Coronary artery (tissue), 2 donors: ENCODE data around the gene MAMDC4.

Experiments used
- DNase-seq: peaks from one replicate; pipeline ENCODE4 v3.0.0-alpha.2; 2017; ENCODE audit warnings: low spot score
- H3K27ac ChIP-seq, 2 donors: fragments of 200-600 bp; sonication (generic); one replicate each; pipeline ENCODE4 v1.5.1; 2016 to 2019
- H3K4me3 ChIP-seq: fragments of 200-600 bp; sonication (generic); 2 replicates; pipeline ENCODE4 v1.5.1; 2016; ENCODE audit warnings: mild to moderate bottlenecking, moderate library complexity
- TF ChIP-seq, protein P1 (sequence below): fragments of 200-600 bp; sonication (generic); IDR thresholded peaks from one replicate; pipeline ENCODE4 v1.5.1; 2019; ENCODE audit warnings: antibody characterized with exemption

Gene MAMDC4

DNA sequence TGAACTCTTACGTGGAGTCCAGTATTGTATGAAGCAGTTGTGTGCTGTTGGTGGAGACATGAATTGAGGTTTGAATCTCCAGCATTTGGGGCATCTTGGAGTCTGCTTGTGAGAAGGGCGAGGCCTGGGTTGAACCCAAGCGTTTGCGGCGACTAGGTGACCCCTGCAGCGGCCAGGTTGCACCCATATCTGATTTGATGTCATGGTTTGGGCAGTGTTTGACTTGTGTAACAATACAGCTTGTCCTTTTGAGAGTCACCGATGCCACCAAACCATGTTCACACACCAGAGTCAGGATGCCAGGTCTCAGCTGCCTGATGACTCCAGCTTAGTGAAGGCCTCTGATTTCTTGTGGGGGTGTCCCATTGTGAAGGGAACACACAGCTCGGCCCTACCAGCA, 36.3 kb downstream of the MAMDC4 start:
- H3K4me3 ChIP-seq = no peak overlapping the region
- DNase-seq = no peak
- TF ChIP-seq, protein P1, sequence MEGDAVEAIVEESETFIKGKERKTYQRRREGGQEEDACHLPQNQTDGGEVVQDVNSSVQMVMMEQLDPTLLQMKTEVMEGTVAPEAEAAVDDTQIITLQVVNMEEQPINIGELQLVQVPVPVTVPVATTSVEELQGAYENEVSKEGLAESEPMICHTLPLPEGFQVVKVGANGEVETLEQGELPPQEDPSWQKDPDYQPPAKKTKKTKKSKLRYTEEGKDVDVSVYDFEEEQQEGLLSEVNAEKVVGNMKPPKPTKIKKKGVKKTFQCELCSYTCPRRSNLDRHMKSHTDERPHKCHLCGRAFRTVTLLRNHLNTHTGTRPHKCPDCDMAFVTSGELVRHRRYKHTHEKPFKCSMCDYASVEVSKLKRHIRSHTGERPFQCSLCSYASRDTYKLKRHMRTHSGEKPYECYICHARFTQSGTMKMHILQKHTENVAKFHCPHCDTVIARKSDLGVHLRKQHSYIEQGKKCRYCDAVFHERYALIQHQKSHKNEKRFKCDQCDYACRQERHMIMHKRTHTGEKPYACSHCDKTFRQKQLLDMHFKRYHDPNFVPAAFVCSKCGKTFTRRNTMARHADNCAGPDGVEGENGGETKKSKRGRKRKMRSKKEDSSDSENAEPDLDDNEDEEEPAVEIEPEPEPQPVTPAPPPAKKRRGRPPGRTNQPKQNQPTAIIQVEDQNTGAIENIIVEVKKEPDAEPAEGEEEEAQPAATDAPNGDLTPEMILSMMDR = no peak
- no peak overlapping the region for H3K27ac ChIP-seq

DNA sequence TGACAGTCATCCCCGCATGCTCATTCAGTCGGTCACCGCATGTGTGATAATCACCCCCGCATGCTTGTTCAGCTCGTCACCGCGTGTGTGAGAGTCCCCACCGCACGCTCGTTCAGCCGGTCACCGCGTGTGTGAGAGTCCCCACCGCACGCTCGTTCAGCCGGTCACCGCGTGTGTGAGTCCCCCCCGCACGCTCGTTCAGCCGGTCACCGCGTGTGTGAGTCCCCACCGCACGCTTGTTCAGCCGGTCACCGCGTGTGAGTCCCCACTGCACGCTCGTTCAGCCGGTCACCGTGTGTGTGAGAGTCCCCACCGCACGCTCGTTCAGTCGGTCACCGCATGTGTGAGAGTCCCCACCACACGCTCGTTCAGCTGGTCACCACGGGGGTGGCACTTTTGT, 37.7 kb downstream of the MAMDC4 start:
- TF ChIP-seq, protein P1 = no peak
- Histone ChIP-seq H3K4me3 (no peak overlapping the region), H3K27ac (no peak overlapping the region)
- DNase-seq = no peak

DNA sequence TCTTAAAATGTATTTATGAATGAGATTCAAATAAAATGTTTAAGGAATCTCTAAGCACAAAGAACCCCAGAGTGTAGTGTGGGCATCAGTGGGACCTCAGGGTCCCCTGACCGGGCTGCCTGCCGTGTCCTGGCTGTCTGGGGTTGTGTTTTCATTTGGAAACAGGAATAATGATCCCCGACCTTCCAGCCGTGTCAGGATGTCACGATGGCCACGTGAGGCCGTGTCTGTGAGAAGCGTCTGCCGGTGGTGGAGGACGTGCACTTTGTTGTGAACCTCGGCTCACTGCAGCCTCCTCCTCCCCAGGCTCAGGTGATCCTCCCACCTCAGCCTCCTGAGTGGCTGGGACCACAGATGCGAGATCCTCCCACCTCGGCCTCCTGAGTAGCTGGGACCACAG, 38.5 kb downstream of the MAMDC4 start:
- Histone ChIP-seq H3K4me3 (no peak overlapping the region), H3K27ac (no peak overlapping the region)
- DNase-seq = no peak
- TF ChIP-seq, protein P1 = no peak

DNA sequence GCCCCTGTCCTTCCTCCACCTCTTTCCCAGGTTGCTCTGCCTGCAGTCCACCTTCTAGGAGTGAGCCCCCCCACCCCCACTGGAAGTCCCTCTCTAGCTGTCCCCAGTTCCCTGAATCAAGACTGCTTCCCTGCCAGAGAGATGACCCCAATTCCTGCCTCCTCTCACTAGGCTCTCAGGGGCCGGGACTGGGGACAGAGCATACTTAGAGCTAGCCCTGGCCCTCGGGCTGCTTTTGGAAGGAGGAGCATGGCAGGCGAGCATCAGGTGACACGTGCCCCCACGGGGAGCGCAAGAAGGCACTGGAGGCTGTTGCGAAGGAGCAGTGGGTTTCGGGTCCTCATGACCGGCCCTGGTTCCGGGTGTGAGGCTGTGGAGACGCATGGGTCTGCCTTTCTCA, 43.9 kb downstream of the MAMDC4 start:
- no peak for DNase-seq
- Histone ChIP-seq H3K4me3 (no peak overlapping the region), H3K27ac (no peak overlapping the region)
- TF ChIP-seq, protein P1 = no peak

DNA sequence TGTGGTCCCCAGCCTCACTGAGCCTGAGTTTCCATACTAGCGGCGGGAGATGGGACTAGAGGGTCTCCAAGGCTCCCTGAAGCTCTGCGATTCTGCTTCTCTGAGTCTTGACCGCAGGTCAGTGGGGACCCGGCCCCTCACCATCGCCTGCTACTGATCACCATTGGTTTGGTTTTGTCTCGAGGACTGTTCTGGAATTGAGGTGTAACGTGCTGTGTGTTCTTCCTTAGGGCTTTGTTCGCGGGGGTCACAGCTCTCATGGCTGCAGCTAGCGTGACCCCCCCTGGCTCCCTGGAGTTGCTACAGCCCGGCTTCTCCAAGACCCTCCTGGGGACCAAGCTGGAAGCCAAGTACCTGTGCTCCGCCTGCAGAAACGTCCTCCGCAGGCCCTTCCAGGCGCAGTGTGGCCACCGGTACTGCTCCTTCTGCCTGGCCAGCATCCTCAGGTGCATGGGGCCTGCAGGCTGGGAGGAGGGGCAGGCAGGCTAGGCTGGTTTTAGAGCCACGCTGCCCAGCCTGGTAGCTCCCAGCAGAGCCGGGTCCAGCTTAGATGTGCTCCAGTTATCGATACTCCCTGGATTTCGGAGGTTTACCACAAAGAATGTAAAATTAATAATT, 46.4 kb downstream of the MAMDC4 start:
- no peak overlapping the region for H3K4me3 ChIP-seq
- no peak for DNase-seq
- TF ChIP-seq, protein P1 = no peak
- no peak overlapping the region for H3K27ac ChIP-seq

DNA sequence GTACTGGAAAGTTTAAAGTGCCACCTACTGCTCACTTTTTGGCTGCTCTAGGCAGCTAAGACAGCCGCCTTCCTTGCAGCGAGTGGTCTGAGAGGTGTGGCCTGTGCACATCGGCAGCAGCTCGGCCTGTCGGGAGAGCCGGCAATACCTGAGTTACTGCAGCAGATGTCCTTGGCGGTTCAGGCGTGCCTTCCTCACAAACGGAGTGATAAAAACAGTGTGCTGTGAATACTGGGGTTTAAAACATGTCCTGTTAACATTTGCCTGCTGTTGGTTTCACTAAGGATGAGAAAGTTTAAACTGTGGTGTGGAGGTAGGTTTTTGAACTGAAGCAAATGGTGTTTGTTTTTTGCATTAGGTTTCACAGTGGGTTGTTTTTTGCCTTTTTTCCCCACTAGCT, 47.0 kb downstream of the MAMDC4 start:
- no peak for DNase-seq
- H3K27ac ChIP-seq = no peak overlapping the region
- H3K4me3 ChIP-seq = no peak overlapping the region
- TF ChIP-seq, protein P1 = no peak

DNA sequence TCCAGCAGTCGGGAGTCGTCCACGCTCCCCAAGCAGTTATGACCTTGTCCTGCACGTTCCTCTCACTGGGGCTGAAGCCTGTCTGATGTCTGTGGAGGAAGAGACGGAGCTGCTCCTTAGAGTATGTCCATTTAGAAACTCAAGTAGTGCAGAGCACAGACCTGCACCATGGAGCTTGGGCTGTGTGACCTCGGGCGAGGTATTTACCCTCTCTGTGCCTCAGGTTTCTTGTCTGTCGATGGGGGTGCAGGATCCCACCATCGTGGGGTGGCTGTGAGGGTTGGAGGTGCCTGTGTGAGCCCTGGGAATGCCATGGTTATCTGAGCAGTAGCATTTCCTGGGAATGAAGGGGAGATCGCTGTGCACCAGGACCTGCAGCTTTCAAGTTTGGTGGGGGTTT, 48.4 kb downstream of the MAMDC4 start:
- DNase-seq = no peak
- H3K27ac ChIP-seq = no peak overlapping the region

More for the DNA sequence above, 48.4 kb downstream of the MAMDC4 start:
- TF ChIP-seq, protein P1 = no peak
- H3K4me3 ChIP-seq = no peak overlapping the region
